GM23248 (cell line): ENCODE data around the gene THAP2.

Source experiments
- EZH2 ChIP-seq: fragments of 200-600 bp; sonication (generic); IDR thresholded peaks from 2 replicates; pipeline ENCODE4 v1.6.1; 2018; ENCODE audit warnings: antibody characterized with exemption, mild to moderate bottlenecking; ENCODE audit not compliant: insufficient read depth, poor library complexity, severe bottlenecking
- EZH2phosphoT487 ChIP-seq: fragments of 200-600 bp; sonication (generic); IDR thresholded peaks from 2 replicates; pipeline ENCODE4 v1.6.1; 2018; ENCODE audit warnings: antibody characterized with exemption, moderate library complexity, mild to moderate bottlenecking, low read depth; ENCODE audit not compliant: insufficient read depth

- TF ChIP-seq EZH2phosphoT487 (no peak), EZH2 (no peak)
These were observed 62.4 kb downstream of the THAP2 start for GRCh38 chr12:71726548-71726947.
